Panc1 (cell line): ENCODE results near the gene TENT4B. TPM values are rescaled to one million over a fixed set of nuclear protein-coding genes. Genes with fewer than 3 reads are reported as not detected.

Experiments used
- ATAC-seq: fragments of 200-7000 bp; cut with Tn5 transposase; 2 replicates; pipeline ENCODE4 v1.9.1; 2020; ENCODE audit warnings: mild to moderate bottlenecking, moderate library complexity
- BruUV-seq: library from RNA; stranded (reverse); fragments of 400-500 nt; replicated peaks from 2 replicates; lab custom pipeline; 2021; lab: Mats Ljungman, UMichigan
- CTCF ChIA-PET: fragments of 300-600 bp; sonication (Branson Sonifier 250); formaldehyde crosslinking; loops from one replicate; lab custom pipeline; 2022; ENCODE audit warnings: antibody characterized with exemption; lab: Charles Lee
- POLR2A ChIA-PET: fragments of 300-600 bp; sonication (Branson Sonifier 250); formaldehyde crosslinking; loops from one replicate; lab custom pipeline; 2022; ENCODE audit warnings: antibody characterized with exemption; lab: Charles Lee
- DNase-seq: peaks from one replicate; pipeline ENCODE4 v3.0.0-alpha.2; 2010; ENCODE audit warnings: low read depth, low spot score
- H3K27ac ChIP-seq: 2 replicates; pipeline ENCODE4 v1.5.1; 2011; ENCODE audit warnings: mild to moderate bottlenecking, low read length, inconsistent platforms
- H3K27me3 ChIP-seq: fragments of 200-500 bp; sonication (Bioruptor generic); 2 replicates; pipeline ENCODE4 v1.6.0; 2014; ENCODE audit warnings: low read length, inconsistent platforms; ENCODE audit not compliant: control insufficient read depth, insufficient read depth
- H3K36me3 ChIP-seq: fragments of 200-500 bp; sonication (Bioruptor generic); 2 replicates; pipeline ENCODE4 v1.5.1; 2014; ENCODE audit warnings: inconsistent platforms, mild to moderate bottlenecking, low read length, moderate library complexity; ENCODE audit not compliant: control insufficient read depth, insufficient read depth
- H3K4me1 ChIP-seq: 2 replicates; pipeline ENCODE4 v1.5.1; 2011; ENCODE audit warnings: inconsistent platforms, mild to moderate bottlenecking, low read length, moderate library complexity; ENCODE audit not compliant: control insufficient read depth, insufficient read depth
- H3K4me3 ChIP-seq, 2 experiments: 2 replicates each; pipeline ENCODE4 v1.5.1; 2011 to 2012; ENCODE audit warnings: low read depth in 2 of 2, low read length in 2 of 2, mild to moderate bottlenecking in 2 of 2, inconsistent platforms in 1 of 2, moderate library complexity in 1 of 2
- H3K9me3 ChIP-seq: fragments of 200-500 bp; sonication (Bioruptor generic); 2 replicates; pipeline ENCODE4 v1.5.1; 2014; ENCODE audit warnings: low read depth, mild to moderate bottlenecking, inconsistent platforms, low read length, moderate library complexity; ENCODE audit not compliant: control insufficient read depth, insufficient read depth
- POLR2AphosphoS5 ChIP-seq: IDR thresholded peaks from 2 replicates; pipeline ENCODE4 v1.6.1; 2012; ENCODE audit warnings: mild to moderate bottlenecking, low read depth, low read length, moderate library complexity
- SIN3A ChIP-seq: IDR thresholded peaks from 2 replicates; pipeline ENCODE4 v1.6.1; 2012; ENCODE audit warnings: low read depth, mild to moderate bottlenecking, low read length, moderate library complexity, borderline replicate concordance; ENCODE audit not compliant: insufficient read depth
- TCF7L2 ChIP-seq: IDR thresholded peaks from 2 replicates; pipeline ENCODE4 v1.6.1; 2011; ENCODE audit warnings: mild to moderate bottlenecking, low read depth, low read length, inconsistent platforms
- in situ Hi-C: cut with HindIII; loops from 2 replicates; pipeline ENCODE4 v1.10.0; 2016; ENCODE audit warnings: low sequenced_read_pairs, low pct_unique_long_range_greater_than_20kb
- intact Hi-C: fragments of 100-400 bp; cut with micrococcal nuclease; formaldehyde crosslinking; loops from one replicate; pipeline ENCODE4 v1.10.0; 2022; ENCODE audit not compliant: unreplicated experiment
- total RNA-seq: library from RNA; stranded (reverse); gene quantifications from one replicate; pipeline ENCODE4 v1.2.1, GENCODE V29; 2021; ENCODE audit not compliant: unreplicated experiment
- TF ChIP-seq, protein P1 (sequence below): fragments of 450-650 bp; IDR thresholded peaks from 2 replicates; pipeline ENCODE4 v1.5.1; 2017; ENCODE audit warnings: mild to moderate bottlenecking
- TF ChIP-seq, protein P2 (sequence below), 2 experiments: IDR thresholded peaks; 2 replicates each; pipeline ENCODE4 v1.6.1; 2011 to 2012; ENCODE audit warnings: low read depth in 2 of 2, control low read depth in 1 of 2, low read length in 1 of 2, mild to moderate bottlenecking in 1 of 2, moderate library complexity in 1 of 2; ENCODE audit not compliant: insufficient read depth in 1 of 2

The TENT4B gene
- total RNA-seq, 1 experiment from 2014 or later = 9.7 TPM

DNA sequence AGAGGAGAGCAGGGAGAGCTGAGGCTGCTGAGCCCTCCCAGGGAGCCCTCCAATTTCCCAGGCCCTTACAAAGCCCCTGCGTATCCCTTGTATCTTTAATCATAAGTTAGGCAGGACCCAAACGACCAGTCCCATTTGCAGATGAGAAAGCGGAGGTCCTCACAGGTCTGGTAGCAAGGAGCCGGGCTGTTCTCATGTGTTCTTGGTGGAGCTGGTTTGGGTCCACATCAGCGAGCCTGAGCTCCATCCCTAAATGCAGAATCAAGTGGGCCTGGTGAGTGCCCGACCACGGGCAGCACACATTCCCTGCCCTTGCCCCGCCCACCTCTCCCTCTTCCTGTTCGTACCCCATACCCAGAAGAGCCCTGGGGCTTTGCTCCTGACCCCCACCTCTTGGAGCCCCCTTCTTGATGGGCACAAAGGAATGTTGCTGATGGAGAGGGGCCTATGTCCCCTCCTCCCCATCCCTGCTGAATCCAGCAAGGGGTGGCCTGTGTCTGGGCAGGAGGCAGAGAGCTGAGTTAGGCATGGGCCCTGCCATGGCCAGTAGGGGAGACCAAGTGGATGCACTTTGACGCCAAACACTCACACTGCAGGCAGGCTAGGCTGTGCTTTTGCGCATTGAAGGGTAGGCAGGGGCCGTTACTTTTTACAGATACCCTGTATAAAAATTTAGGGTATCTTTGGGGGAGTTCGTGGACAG lies 95.0 kb downstream of the TENT4B start:
- Histone ChIP-seq H3K4me3 (no peak overlapping the region), H3K9me3 (no peaks in the 10 kb centered on the region), H3K27me3 (no peaks in the 10 kb centered on the region), H3K27ac (no peak overlapping the region), H3K36me3 (no peaks in the 10 kb centered on the region), H3K4me1 (peaks cover 4% of the 10 kb centered on the region; the same call in 1 of the 2 replicates)
- no TSS peak for BruUV-seq
- intact Hi-C loops = no loop called here
- ChIA-PET CTCF (no interaction called here), POLR2A (interaction anchor here (0.7 kb wide), 1 partner anchor 361 kb away, joined by 4 read pairs; no protein-coding TSS in a partner anchor)
- no peak for TF ChIP-seq TCF7L2
- TF ChIP-seq POLR2AphosphoS5 = no peak
- TF ChIP-seq, protein P1, sequence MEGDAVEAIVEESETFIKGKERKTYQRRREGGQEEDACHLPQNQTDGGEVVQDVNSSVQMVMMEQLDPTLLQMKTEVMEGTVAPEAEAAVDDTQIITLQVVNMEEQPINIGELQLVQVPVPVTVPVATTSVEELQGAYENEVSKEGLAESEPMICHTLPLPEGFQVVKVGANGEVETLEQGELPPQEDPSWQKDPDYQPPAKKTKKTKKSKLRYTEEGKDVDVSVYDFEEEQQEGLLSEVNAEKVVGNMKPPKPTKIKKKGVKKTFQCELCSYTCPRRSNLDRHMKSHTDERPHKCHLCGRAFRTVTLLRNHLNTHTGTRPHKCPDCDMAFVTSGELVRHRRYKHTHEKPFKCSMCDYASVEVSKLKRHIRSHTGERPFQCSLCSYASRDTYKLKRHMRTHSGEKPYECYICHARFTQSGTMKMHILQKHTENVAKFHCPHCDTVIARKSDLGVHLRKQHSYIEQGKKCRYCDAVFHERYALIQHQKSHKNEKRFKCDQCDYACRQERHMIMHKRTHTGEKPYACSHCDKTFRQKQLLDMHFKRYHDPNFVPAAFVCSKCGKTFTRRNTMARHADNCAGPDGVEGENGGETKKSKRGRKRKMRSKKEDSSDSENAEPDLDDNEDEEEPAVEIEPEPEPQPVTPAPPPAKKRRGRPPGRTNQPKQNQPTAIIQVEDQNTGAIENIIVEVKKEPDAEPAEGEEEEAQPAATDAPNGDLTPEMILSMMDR = no peak
- TF ChIP-seq, protein P2, sequence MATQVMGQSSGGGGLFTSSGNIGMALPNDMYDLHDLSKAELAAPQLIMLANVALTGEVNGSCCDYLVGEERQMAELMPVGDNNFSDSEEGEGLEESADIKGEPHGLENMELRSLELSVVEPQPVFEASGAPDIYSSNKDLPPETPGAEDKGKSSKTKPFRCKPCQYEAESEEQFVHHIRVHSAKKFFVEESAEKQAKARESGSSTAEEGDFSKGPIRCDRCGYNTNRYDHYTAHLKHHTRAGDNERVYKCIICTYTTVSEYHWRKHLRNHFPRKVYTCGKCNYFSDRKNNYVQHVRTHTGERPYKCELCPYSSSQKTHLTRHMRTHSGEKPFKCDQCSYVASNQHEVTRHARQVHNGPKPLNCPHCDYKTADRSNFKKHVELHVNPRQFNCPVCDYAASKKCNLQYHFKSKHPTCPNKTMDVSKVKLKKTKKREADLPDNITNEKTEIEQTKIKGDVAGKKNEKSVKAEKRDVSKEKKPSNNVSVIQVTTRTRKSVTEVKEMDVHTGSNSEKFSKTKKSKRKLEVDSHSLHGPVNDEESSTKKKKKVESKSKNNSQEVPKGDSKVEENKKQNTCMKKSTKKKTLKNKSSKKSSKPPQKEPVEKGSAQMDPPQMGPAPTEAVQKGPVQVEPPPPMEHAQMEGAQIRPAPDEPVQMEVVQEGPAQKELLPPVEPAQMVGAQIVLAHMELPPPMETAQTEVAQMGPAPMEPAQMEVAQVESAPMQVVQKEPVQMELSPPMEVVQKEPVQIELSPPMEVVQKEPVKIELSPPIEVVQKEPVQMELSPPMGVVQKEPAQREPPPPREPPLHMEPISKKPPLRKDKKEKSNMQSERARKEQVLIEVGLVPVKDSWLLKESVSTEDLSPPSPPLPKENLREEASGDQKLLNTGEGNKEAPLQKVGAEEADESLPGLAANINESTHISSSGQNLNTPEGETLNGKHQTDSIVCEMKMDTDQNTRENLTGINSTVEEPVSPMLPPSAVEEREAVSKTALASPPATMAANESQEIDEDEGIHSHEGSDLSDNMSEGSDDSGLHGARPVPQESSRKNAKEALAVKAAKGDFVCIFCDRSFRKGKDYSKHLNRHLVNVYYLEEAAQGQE (IDR thresholded peaks at IDR 0.05; ENCODE audit: insufficient read depth in 1 of 2, low read depth in 2 of 2, low read length in 1 of 2) = no peak
- TF ChIP-seq SIN3A = no peak
- in situ Hi-C loops = no loop called here
- no peak for ATAC-seq
- no peak for DNase-seq

DNA sequence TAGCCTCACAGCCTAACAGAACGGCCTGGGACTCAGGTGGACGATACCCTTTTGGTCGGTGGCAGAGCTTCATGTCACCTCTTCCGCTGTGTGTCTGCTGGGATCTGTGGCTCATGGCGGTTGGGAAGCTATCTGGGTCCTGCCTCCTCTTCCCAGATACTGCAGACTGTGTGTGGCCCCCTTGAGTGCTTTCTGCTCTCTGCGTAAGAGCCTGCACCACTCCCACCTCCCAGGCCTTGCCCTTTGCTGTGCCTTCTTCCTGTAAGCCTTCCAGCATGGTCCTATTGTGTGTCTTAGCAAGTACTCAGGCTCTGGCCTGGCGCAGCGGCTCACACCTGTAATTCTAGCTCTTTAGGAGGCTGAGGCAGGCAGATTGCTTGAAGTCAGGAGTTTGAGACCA lies 95.7 kb downstream of the TENT4B start:
- peaks cover 4% of the 10 kb centered on the region; the same call in 1 of the 2 replicates for H3K4me1 ChIP-seq
- H3K27ac ChIP-seq = no peak overlapping the region
- no peaks in the 10 kb centered on the region for H3K27me3 ChIP-seq
- H3K36me3 ChIP-seq = no peaks in the 10 kb centered on the region
- H3K4me3 ChIP-seq = no peak overlapping the region
- TF ChIP-seq TCF7L2 (no peak), POLR2AphosphoS5 (no peak), SIN3A (no peak)
- TF ChIP-seq, protein P2 (IDR thresholded peaks at IDR 0.05; ENCODE audit: insufficient read depth in 1 of 2, low read depth in 2 of 2, low read length in 1 of 2) = no peak
- TF ChIP-seq, protein P1 = no peak
- intact Hi-C loops = no loop called here
- in situ Hi-C loops = no loop called here
- ATAC-seq (no peak), DNase-seq (no peak)
- ChIA-PET POLR2A (no interaction called here), CTCF (no interaction called here)
- BruUV-seq = no TSS peak
- no peaks in the 10 kb centered on the region for H3K9me3 ChIP-seq
